T-cell (primary cell): Measurements from ENCODE around the gene WDR46. TPM values are rescaled to one million over a fixed set of nuclear protein-coding genes. Genes with fewer than 3 reads are reported as not detected.
"Not testable (repeated sequence)": the region's sequence is repeated elsewhere in the genome, so short reads cannot be mapped to it uniquely, and the experiment has no call there.

Source experiments
- ATAC-seq, 4 experiments: fragments of 200-7000 bp in 3 of 4; fragments of 150-1000 bp in 1 of 4; cut with Tn5 transposase; replicated peaks in 1 of 4; 1 replicate in 3 of 4; 2 replicates in 1 of 4; pipeline ENCODE4 v1.10.0; 2021; ENCODE audit warnings: moderate library complexity in 3 of 4, mild to moderate bottlenecking in 2 of 4, moderate number of reproducible peaks in 1 of 4
- CTCF ChIA-PET, 2 donors: fragments of 300-600 bp; sonication (Branson Sonifier 250); formaldehyde crosslinking; loops; one replicate each; lab custom pipeline; 2022; ENCODE audit warnings: antibody characterized with exemption in 2 of 2; lab: Charles Lee
- POLR2A ChIA-PET, 2 donors: fragments of 300-600 bp; sonication (Branson Sonifier 250); formaldehyde crosslinking; loops; one replicate each; lab custom pipeline; 2022; ENCODE audit warnings: antibody characterized with exemption in 2 of 2; lab: Charles Lee
- DNase-seq, 35 experiments: peaks; one replicate each; pipeline versions ENCODE4 v3.0.0 to v3.0.0-alpha.2; 2013 to 2023
- H3K27ac ChIP-seq: one replicate; pipeline ENCODE4 v1.5.1; 2013; ENCODE audit warnings: low read length
- H3K27me3 ChIP-seq, 2 experiments: replicated peaks in 1 of 2; 1 replicate in 1 of 2; 2 replicates in 1 of 2; pipeline versions ENCODE4 v1.6.1 to v1.7.0; 2013; ENCODE audit warnings: low read length in 1 of 2, mixed read lengths in 1 of 2; ENCODE audit not compliant: control insufficient read depth in 2 of 2, insufficient read depth in 2 of 2; ENCODE audit errors: extremely low read depth in 1 of 2
- H3K36me3 ChIP-seq, 2 donors: 1 replicate in 1 of 2; 2 replicates in 1 of 2; pipeline versions ENCODE4 v1.6.1 to v1.7.0; 2013; ENCODE audit warnings: low read length in 1 of 2; ENCODE audit not compliant: control insufficient read depth in 2 of 2, insufficient read depth in 1 of 2; ENCODE audit errors: extremely low read depth in 1 of 2
- H3K4me1 ChIP-seq, 2 experiments: 1 replicate in 1 of 2; 2 replicates in 1 of 2; pipeline versions ENCODE4 v1.6.1 to v1.7.0; 2013; ENCODE audit warnings: low read length in 2 of 2, mixed read lengths in 1 of 2; ENCODE audit not compliant: insufficient read depth in 2 of 2, control insufficient read depth in 1 of 2; ENCODE audit errors: extremely low read depth in 1 of 2
- H3K4me3 ChIP-seq, 2 donors: 1 replicate in 1 of 2; 2 replicates in 1 of 2; pipeline versions ENCODE4 v1.5.1 to v1.7.0; 2013; ENCODE audit warnings: mild to moderate bottlenecking in 2 of 2, low read length in 1 of 2, moderate library complexity in 1 of 2; ENCODE audit not compliant: control insufficient read depth in 1 of 2; ENCODE audit errors: extremely low read depth in 1 of 2
- H3K9me3 ChIP-seq: 2 replicates; pipeline ENCODE4 v1.7.0; 2013
- H3K27ac Mint-ChIP-seq, 2 donors: one replicate each; pipeline ENCODE4 v1.8.0; 2020 to 2021; ENCODE audit warnings: mild to moderate bottlenecking in 2 of 2, mixed read lengths in 2 of 2
- H3K27me3 Mint-ChIP-seq, 2 donors: one replicate each; pipeline ENCODE4 v1.8.0; 2021 to 2022; ENCODE audit warnings: mixed read lengths in 2 of 2
- H3K36me3 Mint-ChIP-seq: one replicate; pipeline ENCODE4 v1.8.0; 2021; ENCODE audit warnings: mixed read lengths
- H3K4me1 Mint-ChIP-seq, 3 donors: one replicate each; pipeline ENCODE4 v1.8.0; 2020 to 2022; ENCODE audit warnings: mixed read lengths in 3 of 3, mild to moderate bottlenecking in 1 of 3
- H3K4me3 Mint-ChIP-seq, 3 donors: one replicate each; pipeline ENCODE4 v1.8.0; 2020 to 2022; ENCODE audit warnings: mild to moderate bottlenecking in 3 of 3, mixed read lengths in 3 of 3, moderate library complexity in 3 of 3
- H3K9me3 Mint-ChIP-seq, 3 donors: one replicate each; pipeline ENCODE4 v1.8.0; 2020 to 2022; ENCODE audit warnings: mixed read lengths in 3 of 3
- WGBS: methylation state at CpG from one replicate; pipeline ENCODE4 v1.1.5; 2013; ENCODE audit warnings: missing lambda C conversion rate; ENCODE audit not compliant: insufficient coverage; 5-methylcytosine and 5-hydroxymethylcytosine counted together
- total RNA-seq, 35 experiments: library from RNA in 6 of 35; stranded (reverse) in 6 of 35; fragments of 120-200 nt in 1 of 35; gene quantifications; one replicate each; pipeline versions ENCODE4 v1.2.1 to v1.2.4 and lab custom pipeline; 2013 to 2026

Gene WDR46
- total RNA-seq, 5 donors from 2014 or later (not counting 1 experiment from before 2014, with no cell fraction given), result 38.3 to 74.4 (median 60.4) TPM

DNA sequence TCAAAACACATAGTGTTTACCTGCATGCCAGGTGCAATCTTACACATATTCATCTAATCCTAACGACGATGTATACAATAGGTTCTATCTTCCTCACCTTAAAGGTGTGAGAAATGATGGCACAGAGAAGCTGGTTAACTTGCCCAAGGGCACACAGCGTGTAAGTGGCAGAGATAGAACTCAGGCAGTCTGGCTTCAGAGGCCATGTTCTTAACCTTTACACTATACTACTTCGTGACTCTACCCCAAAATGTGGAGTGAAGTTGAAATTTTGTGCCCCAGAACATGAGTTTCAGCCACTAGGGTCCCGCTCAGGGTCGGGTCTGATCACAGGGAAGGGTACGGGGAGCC lies 17.9 kb downstream of the WDR46 start:
- no peaks in the 10 kb centered on the region for H3K9me3 ChIP-seq
- H3K4me1 ChIP-seq, result peaks cover 31 to 53% of the 10 kb centered on the region in 2 experiments
- peak in 1 of 4 experiments; percentile 28 for ATAC-seq
- ChIA-PET CTCF (interaction anchor here in 1 of 2 donors (0.8 to 1.9 kb wide), 7 partner anchors 18 to 1409 kb away, joined by 3 to 16 read pairs (median 7); partner anchors contain the start of genes HLA-DMA, NEU1, PFDN6 and WDR46), POLR2A (interaction anchor here (0.5 to 1.5 kb wide), 7 partner anchors 17 to 299 kb away, joined by 3 to 6 read pairs (median 3); partner anchors contain the start of genes RING1 (in 1 of the 2) and WDR46 (in 1 of the 2))
- peak overlapping the region; percentile 85 for H3K27ac ChIP-seq
- H3K27me3 ChIP-seq, result no peaks in the 10 kb centered on the region
- peaks cover 19 to 69% of the 10 kb centered on the region in 2 donors for H3K36me3 ChIP-seq
- no peaks in the 10 kb centered on the region for H3K27me3 Mint-ChIP-seq
- H3K9me3 Mint-ChIP-seq, result no peaks in the 10 kb centered on the region
- H3K27ac Mint-ChIP-seq, result peak overlapping the region; percentile 98 to 99
- no peak for DNase-seq
- H3K4me3 Mint-ChIP-seq, result peak overlapping the region; percentile 92 to 98 (median 94)
- H3K4me1 Mint-ChIP-seq, result peaks cover 49 to 62% (median 54%) of the 10 kb centered on the region in 3 donors
- H3K4me3 ChIP-seq, result peak overlapping the region; percentile 70 to 73
- 0% methylated on average over 3 of the region's 7 CpGs for WGBS
- peaks cover 55% of the 10 kb centered on the region for H3K36me3 Mint-ChIP-seq

DNA sequence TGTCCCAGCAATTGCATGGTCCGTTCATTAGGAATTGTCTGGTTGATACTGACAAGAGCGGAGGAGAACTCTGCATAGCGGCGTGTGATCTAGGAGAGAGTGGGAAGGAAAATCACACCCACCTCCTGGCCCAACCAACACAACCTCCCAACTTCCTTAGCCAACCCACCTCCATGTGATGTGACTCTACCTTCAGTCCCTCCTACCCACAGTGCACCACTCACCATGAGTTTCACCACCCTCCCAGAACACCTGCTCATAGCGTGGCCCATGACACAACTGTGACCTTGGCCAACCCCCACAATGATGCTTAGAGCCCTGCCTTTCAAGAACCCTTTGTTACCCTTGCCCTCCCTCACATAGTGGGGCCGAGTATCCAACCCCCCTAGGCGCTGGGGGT lies 25.0 kb downstream of the WDR46 start:
- no peak for ATAC-seq
- H3K9me3 ChIP-seq, result no peaks in the 10 kb centered on the region
- WGBS, result 100% methylated on average over 1 of the region's 7 CpGs
- H3K36me3 Mint-ChIP-seq, result peaks cover 59% of the 10 kb centered on the region
- H3K9me3 Mint-ChIP-seq, result no peaks in the 10 kb centered on the region
- H3K4me1 ChIP-seq, result no peaks in the 10 kb centered on the region
- DNase-seq, result no peak
- ChIA-PET CTCF (no interaction called here), POLR2A (no interaction called here)
- no peaks in the 10 kb centered on the region for H3K27me3 ChIP-seq
- H3K36me3 ChIP-seq, result peaks cover 41 to 73% of the 10 kb centered on the region in 2 donors
- H3K4me3 Mint-ChIP-seq, result no peak overlapping the region
- H3K4me3 ChIP-seq, result no peak overlapping the region
- no peak overlapping the region for H3K27ac Mint-ChIP-seq
- H3K27ac ChIP-seq, result no peak overlapping the region
- peaks cover 0 to 4% (median 2%) of the 10 kb centered on the region in 3 donors for H3K4me1 Mint-ChIP-seq
- no peaks in the 10 kb centered on the region for H3K27me3 Mint-ChIP-seq

DNA sequence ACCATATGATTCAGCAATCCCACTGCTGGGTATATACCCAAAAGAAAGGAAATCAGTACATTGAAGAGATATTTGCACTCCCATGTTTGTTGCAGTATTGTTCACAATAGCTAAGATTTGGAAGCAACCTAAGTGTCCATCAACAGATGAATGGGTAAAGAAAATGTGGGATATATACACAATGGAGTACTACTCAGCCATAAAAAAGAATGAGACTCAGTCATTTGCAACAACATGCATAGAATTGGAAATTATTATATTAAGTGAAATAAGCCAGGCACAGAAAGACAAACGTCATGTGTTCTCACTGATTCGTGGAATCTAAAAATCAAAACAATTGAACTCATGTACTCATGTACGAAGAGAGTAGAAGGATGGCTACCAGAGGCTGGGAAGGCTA lies 26.5 kb downstream of the WDR46 start:
- H3K27ac Mint-ChIP-seq, DNase-seq, H3K27ac ChIP-seq, H3K27me3 ChIP-seq, CTCF ChIA-PET, H3K27me3 Mint-ChIP-seq, H3K9me3 ChIP-seq, H3K4me1 Mint-ChIP-seq, H3K4me3 Mint-ChIP-seq, POLR2A ChIA-PET, H3K4me3 ChIP-seq, ATAC-seq, H3K9me3 Mint-ChIP-seq, H3K4me1 ChIP-seq: not testable (repeated sequence)
- H3K36me3 Mint-ChIP-seq, result peaks cover 49% of the 10 kb centered on the region
- H3K36me3 ChIP-seq, result peaks cover 35 to 60% of the 10 kb centered on the region in 2 donors
- 100% methylated on average over 3 of the region's 3 CpGs for WGBS

DNA sequence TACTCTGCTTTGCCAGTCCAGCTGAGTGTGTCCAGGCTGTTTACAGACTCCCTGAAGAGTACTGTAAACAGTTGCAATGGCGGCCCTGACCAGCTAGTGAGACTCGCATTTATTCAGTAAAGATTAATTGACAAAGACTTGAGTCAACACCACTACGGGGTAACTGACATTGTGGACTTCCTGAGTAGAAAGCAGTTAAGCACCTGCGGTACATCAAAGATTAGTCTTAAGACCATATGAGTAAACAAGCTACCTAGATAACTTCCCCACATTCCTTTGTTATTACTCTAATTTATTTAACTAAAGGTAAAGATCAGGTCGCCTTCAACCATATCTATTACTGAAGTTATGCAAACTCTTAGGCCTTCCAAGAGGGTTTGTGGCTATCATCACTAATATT lies 30.0 kb downstream of the WDR46 start:
- Mint-ChIP-seq H3K4me1 (peaks cover 0 to 4% (median 0%) of the 10 kb centered on the region in 3 donors), H3K4me3 (no peak overlapping the region), H3K27ac (no peak overlapping the region), H3K36me3 (peaks cover 32% of the 10 kb centered on the region), H3K9me3 (no peaks in the 10 kb centered on the region), H3K27me3 (no peaks in the 10 kb centered on the region)
- Histone ChIP-seq H3K4me3 (no peak overlapping the region), H3K4me1 (no peaks in the 10 kb centered on the region), H3K36me3 (peaks cover 14 to 31% of the 10 kb centered on the region in 2 donors), H3K27ac (no peak overlapping the region), H3K27me3 (no peaks in the 10 kb centered on the region), H3K9me3 (no peaks in the 10 kb centered on the region)
- 100% methylated on average over 1 of the region's 5 CpGs for WGBS
- CTCF ChIA-PET, result no interaction called here
- ATAC-seq (no peak), DNase-seq (no peak)
- POLR2A ChIA-PET, result no interaction called here

DNA sequence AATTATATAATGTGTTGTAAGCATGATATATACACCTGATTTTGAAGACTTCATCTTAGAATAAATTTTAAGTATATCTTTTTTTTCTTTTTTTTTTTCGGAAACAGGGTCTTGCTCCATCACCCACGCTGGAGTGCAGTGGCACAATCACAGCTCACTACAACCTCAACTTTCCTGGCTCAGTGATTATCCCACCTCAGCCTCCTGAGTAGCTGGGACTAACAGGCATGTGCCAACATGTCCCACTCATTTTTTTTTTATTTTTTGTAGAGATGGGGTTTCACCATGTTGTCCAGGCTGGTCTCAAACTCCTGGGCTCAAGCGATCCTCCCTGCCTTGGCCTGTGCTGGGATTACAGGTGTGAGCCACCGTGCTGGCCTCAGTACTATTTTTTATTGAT lies 34.4 kb downstream of the WDR46 start:
- no peaks in the 10 kb centered on the region for H3K27me3 Mint-ChIP-seq
- no peak overlapping the region for H3K4me3 ChIP-seq
- H3K4me3 Mint-ChIP-seq, result no peak overlapping the region
- H3K9me3 ChIP-seq, result no peaks in the 10 kb centered on the region
- no peak overlapping the region for H3K27ac Mint-ChIP-seq
- ATAC-seq (no peak), DNase-seq (no peak)
- H3K27me3 ChIP-seq, result no peaks in the 10 kb centered on the region
- peaks cover 14% of the 10 kb centered on the region for H3K36me3 Mint-ChIP-seq
- peaks cover 22 to 23% (median 23%) of the 10 kb centered on the region in 3 donors for H3K4me1 Mint-ChIP-seq
- POLR2A ChIA-PET, result no interaction called here
- no CpG with 5 or more reads among the region's 4 CpGs for WGBS
- no peaks in the 10 kb centered on the region for H3K9me3 Mint-ChIP-seq
- H3K27ac ChIP-seq, result no peak overlapping the region
- H3K4me1 ChIP-seq, result peaks cover 7 to 14% of the 10 kb centered on the region in 2 experiments
- H3K36me3 ChIP-seq, result peaks cover 0 to 22% of the 10 kb centered on the region in 2 donors
- CTCF ChIA-PET, result interaction anchor here in 1 of 2 donors (0.7 kb wide), 1 partner anchor 135 kb away, joined by 4 read pairs; no protein-coding TSS in a partner anchor

DNA sequence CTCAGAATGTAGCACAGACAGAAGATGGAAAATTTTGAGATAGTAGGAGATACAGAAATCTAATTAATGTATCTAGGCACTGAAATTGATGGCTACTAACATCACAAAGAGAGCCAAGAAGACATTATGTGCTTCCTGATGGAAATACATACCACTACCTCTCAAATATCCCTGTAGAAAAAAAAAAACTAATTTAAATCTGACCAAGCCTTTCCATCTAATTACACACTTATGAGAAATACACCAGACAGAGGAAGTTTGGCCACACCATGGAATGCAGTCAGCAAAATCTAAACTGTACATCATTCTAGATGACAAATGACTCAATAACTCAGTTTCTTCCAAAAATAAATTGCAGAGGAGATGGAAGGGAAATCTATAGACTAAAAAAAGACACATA lies 36.3 kb downstream of the WDR46 start:
- peaks cover 5% of the 10 kb centered on the region for H3K36me3 Mint-ChIP-seq
- CTCF ChIA-PET, result interaction anchor here in 1 of 2 donors (0.7 kb wide), 1 partner anchor 88 kb away, joined by 3 read pairs; no protein-coding TSS in a partner anchor

More for the DNA sequence above, 36.3 kb downstream of the WDR46 start:
- POLR2A ChIA-PET, result interaction anchor here in 1 of 2 donors (0.7 kb wide), 1 partner anchor 309 kb away, joined by 9 read pairs; no protein-coding TSS in a partner anchor
- no peaks in the 10 kb centered on the region for H3K9me3 Mint-ChIP-seq
- ATAC-seq (no peak), DNase-seq (no peak)
- peaks cover 38 to 39% (median 38%) of the 10 kb centered on the region in 3 donors for H3K4me1 Mint-ChIP-seq
- no peak overlapping the region for H3K4me3 Mint-ChIP-seq
- Histone ChIP-seq H3K27ac (no peak overlapping the region), H3K27me3 (no peaks in the 10 kb centered on the region), H3K36me3 (peaks cover 0 to 19% of the 10 kb centered on the region in 2 donors), H3K9me3 (no peaks in the 10 kb centered on the region), H3K4me1 (peaks cover 19 to 30% of the 10 kb centered on the region in 2 experiments), H3K4me3 (no peak overlapping the region)
- H3K27ac Mint-ChIP-seq, result no peak overlapping the region
- no peaks in the 10 kb centered on the region for H3K27me3 Mint-ChIP-seq
